ENCODE data around the gene LYZL4. TPM values are rescaled to one million over a fixed set of nuclear protein-coding genes. Genes with fewer than 3 reads are reported as not detected.

LYZL4 gene
- total RNA-seq, 6 experiments from 2014 or later = not detected

DNA sequence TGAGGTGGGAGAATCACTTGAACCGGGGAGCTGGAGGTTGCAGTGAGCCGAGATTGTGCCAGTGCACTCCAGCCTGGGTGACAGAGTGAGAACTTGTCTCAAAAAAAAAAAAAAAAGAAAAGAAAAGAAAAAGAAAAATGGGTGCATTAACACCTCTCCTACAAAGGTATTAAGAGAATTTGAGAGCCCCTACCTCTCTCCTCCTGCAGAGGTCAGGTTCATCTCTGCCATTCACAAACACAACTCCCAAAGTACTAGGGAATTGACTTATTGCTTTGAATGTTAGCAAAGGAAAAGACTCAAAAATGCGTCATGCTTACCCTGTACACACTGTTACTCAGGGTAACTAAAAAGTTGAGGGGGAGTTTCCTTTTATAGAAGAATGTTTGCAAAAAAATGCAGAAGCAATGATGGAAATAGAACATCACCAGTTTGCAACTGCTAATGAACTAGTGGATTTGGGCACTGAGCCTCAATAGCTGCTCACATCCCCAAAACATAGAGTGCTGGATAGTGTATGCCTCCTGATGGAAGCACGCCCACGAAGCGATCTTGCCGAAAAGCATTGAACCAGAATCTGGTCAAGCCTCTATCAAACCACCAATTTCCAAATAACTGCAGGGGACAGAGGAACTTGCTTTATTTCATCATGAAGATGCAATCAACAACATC, 15.5 kb upstream of the LYZL4 start:
- no peak overlapping the region for H3K4me3 Mint-ChIP-seq

DNA sequence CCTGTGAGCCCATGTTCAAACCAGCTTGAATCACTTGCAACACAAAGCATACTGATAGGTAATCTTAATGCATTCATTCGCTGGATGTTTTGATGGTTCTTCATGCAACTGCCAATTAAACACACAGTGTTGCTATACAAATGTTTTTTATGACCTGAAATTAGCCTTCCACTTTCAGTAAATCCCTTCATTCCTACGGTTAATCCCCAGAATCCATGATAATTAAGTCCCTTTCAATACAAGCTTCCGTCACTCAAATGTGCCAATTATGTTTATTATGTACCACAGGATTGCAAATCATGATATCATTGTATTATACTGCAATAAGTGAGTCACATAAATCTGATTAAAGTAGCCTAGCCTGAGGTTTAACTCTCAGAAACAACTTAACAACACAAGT, 14.5 kb upstream of the LYZL4 start:
- H3K27ac Mint-ChIP-seq = no peak overlapping the region
- H3K9me3 Mint-ChIP-seq = no peaks in the 10 kb centered on the region
- DNase-seq = no peak
- no peaks in the 10 kb centered on the region for H3K36me3 Mint-ChIP-seq (ENCODE audit: low read depth)
- H3K4me1 Mint-ChIP-seq (ENCODE audit: low read depth) = no peaks in the 10 kb centered on the region
- TF ChIP-seq, protein P1, sequence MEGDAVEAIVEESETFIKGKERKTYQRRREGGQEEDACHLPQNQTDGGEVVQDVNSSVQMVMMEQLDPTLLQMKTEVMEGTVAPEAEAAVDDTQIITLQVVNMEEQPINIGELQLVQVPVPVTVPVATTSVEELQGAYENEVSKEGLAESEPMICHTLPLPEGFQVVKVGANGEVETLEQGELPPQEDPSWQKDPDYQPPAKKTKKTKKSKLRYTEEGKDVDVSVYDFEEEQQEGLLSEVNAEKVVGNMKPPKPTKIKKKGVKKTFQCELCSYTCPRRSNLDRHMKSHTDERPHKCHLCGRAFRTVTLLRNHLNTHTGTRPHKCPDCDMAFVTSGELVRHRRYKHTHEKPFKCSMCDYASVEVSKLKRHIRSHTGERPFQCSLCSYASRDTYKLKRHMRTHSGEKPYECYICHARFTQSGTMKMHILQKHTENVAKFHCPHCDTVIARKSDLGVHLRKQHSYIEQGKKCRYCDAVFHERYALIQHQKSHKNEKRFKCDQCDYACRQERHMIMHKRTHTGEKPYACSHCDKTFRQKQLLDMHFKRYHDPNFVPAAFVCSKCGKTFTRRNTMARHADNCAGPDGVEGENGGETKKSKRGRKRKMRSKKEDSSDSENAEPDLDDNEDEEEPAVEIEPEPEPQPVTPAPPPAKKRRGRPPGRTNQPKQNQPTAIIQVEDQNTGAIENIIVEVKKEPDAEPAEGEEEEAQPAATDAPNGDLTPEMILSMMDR (IDR thresholded peaks at IDR 0.05) = no peak
- H3K4me3 Mint-ChIP-seq = no peak overlapping the region
- H3K27me3 Mint-ChIP-seq (ENCODE audit: insufficient read depth) = peaks cover 2% of the 10 kb centered on the region

More for the DNA sequence above, 15.5 kb upstream of the LYZL4 start:
- H3K27ac Mint-ChIP-seq = no peak overlapping the region
- peaks cover 5% of the 10 kb centered on the region for H3K27me3 Mint-ChIP-seq (ENCODE audit: insufficient read depth)
- no peak for DNase-seq
- H3K9me3 Mint-ChIP-seq = no peaks in the 10 kb centered on the region
- no peaks in the 10 kb centered on the region for H3K4me1 Mint-ChIP-seq (ENCODE audit: low read depth)
- TF ChIP-seq, protein P1 (IDR thresholded peaks at IDR 0.05) = no peak
- no peaks in the 10 kb centered on the region for H3K36me3 Mint-ChIP-seq (ENCODE audit: low read depth)

DNA sequence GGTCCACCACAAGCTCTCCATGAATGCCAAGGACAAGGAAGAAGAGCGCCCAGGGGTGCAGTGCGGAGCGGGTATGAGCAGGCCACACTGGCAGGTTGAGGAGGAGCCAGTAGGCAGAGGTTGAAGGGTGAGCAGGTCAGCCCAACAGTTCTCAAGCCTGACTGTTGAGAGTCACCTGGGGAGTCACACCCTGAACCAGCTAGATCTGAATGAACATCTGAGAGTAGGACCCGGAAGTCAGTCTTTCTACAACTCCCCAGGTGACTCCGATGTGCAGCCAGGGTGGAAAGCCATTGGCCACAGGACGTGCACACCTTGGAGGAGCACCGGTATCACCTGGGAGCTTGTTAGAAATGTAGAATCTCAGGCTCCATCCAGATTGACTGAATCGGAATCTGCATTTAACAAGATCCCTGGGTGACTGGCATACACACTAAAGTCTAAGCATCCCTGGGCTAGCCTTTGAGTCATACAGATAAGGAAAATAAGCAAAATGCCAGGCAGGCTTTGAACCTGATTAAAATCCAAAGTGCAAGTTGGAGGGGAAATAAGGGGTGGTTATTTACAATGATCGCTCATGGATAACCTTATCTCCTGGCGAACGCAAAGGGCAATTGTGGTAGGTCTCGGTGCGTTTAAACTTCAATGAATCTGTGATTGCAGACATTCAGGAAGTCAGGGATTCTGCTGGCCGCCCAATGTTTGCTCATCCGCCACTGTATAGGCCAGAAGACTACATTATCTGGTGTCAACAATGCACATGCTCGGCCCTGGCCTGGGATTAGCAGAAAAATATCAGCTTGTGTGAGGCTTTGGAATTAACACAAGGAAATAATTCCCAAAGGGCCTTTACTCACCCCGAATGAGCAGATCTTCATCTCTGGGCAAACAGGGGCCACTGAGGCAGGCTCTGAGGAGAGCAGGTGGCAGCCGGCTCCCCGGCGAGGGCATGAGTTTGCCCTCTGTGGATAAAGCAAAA, 11.7 kb upstream of the LYZL4 start:
- no peak for DNase-seq
- Mint-ChIP-seq H3K9me3 (no peaks in the 10 kb centered on the region), H3K27ac (no peak overlapping the region), H3K36me3 (ENCODE audit: low read depth) (no peaks in the 10 kb centered on the region), H3K4me3 (no peak overlapping the region), H3K27me3 (ENCODE audit: insufficient read depth) (peaks cover 3% of the 10 kb centered on the region), H3K4me1 (ENCODE audit: low read depth) (no peaks in the 10 kb centered on the region)
- TF ChIP-seq, protein P1 (IDR thresholded peaks at IDR 0.05) = no peak

DNA sequence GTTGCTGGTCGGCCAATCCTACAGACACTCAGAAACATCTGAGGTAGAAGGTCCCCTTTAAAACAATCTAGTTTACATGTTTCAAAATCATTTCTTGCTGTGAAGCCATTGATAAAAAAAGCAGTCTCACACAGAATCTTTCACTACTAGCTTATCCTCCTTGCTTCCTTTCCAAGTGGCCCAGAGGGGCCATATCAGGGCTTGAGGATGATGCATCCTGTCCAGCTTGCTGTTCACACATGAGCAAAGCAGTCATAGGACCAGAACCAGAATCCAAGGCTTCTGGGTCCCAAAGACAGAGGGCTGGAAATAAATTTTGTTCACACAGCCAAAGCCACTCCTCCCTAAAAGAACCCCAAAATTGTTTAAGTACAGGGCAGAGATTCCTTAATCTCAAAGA, 9.2 kb upstream of the LYZL4 start:
- no peak for DNase-seq
- Mint-ChIP-seq H3K4me3 (no peak overlapping the region), H3K9me3 (no peaks in the 10 kb centered on the region), H3K27me3 (ENCODE audit: insufficient read depth) (peaks cover 17% of the 10 kb centered on the region), H3K27ac (no peak overlapping the region), H3K4me1 (ENCODE audit: low read depth) (no peaks in the 10 kb centered on the region), H3K36me3 (ENCODE audit: low read depth) (no peaks in the 10 kb centered on the region)
- TF ChIP-seq, protein P1 (IDR thresholded peaks at IDR 0.05) = no peak

DNA sequence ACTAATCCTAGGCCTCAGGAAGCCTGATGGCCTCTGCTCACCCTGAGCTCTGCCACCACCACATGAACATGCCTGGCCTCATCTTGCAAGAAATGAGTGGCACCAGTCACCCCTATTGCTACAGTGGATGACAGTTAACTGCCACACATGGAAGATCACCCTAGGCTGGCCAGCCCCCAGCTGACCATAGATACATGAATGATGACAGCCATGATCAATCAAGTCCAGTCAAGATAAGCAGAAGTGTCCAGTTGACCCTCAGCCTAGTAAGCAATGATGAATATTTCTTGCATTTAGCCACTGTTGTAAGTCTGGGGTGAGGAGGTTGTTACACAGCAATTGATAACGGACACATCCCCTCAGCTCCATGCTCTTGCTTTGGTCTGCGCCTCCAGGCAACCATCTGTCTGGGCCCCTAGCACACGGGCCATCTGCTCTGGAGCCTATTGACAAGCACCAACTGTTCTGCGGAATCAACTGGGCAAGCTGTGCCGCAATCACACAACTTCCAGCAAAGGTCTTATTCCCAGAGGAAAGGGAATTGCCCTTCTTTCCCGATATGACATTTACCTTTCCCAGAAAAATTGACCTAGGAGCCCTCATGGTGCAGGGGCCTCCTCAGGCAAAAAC, 2.2 kb upstream of the LYZL4 start:
- H3K4me1 Mint-ChIP-seq (ENCODE audit: low read depth) = no peaks in the 10 kb centered on the region
- DNase-seq = no peak
- peaks cover 19% of the 10 kb centered on the region; the same call in 1 of the 2 replicates for H3K27me3 Mint-ChIP-seq (ENCODE audit: insufficient read depth)
- no peak overlapping the region for H3K4me3 Mint-ChIP-seq
- TF ChIP-seq, protein P1 (IDR thresholded peaks at IDR 0.05) = no peak
- no peak overlapping the region for H3K27ac Mint-ChIP-seq
- H3K36me3 Mint-ChIP-seq (ENCODE audit: low read depth) = no peaks in the 10 kb centered on the region
- no peaks in the 10 kb centered on the region for H3K9me3 Mint-ChIP-seq
